ENCODE results near the gene CEMIP.

DNA sequence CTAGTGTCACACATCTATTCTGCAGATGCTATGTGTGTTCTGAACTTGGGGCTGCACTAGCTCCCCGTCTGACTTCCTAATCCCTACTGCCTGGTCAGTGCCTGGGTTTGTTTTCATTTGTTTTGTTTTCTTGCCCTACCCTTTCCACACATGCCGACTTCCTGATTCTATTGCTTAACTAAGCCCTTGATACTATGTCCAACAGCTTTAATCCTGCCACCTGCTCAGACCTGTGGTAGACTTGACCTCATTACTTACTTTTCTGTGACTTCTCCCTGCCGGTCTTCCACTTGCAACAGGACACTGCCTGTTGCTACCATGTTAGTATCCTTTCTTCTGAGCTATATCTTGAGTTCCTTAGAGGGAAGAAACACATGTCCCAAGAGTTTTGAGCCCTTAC, 39.3 kb upstream of the CEMIP start:
- TF ChIP-seq, protein P1, sequence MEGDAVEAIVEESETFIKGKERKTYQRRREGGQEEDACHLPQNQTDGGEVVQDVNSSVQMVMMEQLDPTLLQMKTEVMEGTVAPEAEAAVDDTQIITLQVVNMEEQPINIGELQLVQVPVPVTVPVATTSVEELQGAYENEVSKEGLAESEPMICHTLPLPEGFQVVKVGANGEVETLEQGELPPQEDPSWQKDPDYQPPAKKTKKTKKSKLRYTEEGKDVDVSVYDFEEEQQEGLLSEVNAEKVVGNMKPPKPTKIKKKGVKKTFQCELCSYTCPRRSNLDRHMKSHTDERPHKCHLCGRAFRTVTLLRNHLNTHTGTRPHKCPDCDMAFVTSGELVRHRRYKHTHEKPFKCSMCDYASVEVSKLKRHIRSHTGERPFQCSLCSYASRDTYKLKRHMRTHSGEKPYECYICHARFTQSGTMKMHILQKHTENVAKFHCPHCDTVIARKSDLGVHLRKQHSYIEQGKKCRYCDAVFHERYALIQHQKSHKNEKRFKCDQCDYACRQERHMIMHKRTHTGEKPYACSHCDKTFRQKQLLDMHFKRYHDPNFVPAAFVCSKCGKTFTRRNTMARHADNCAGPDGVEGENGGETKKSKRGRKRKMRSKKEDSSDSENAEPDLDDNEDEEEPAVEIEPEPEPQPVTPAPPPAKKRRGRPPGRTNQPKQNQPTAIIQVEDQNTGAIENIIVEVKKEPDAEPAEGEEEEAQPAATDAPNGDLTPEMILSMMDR (IDR thresholded peaks at IDR 0.05; ENCODE audit: insufficient read depth, low read length): no peak
- TF ChIP-seq POLR2AphosphoS5 (IDR thresholded peaks at IDR 0.05; ENCODE audit: low read depth) (no peak), GABPA (IDR thresholded peaks at IDR 0.05; ENCODE audit: low read depth) (no peak), SPI1 (IDR thresholded peaks at IDR 0.05; ENCODE audit: borderline replicate concordance, low read depth) (no peak)
- TF ChIP-seq, protein P2, sequence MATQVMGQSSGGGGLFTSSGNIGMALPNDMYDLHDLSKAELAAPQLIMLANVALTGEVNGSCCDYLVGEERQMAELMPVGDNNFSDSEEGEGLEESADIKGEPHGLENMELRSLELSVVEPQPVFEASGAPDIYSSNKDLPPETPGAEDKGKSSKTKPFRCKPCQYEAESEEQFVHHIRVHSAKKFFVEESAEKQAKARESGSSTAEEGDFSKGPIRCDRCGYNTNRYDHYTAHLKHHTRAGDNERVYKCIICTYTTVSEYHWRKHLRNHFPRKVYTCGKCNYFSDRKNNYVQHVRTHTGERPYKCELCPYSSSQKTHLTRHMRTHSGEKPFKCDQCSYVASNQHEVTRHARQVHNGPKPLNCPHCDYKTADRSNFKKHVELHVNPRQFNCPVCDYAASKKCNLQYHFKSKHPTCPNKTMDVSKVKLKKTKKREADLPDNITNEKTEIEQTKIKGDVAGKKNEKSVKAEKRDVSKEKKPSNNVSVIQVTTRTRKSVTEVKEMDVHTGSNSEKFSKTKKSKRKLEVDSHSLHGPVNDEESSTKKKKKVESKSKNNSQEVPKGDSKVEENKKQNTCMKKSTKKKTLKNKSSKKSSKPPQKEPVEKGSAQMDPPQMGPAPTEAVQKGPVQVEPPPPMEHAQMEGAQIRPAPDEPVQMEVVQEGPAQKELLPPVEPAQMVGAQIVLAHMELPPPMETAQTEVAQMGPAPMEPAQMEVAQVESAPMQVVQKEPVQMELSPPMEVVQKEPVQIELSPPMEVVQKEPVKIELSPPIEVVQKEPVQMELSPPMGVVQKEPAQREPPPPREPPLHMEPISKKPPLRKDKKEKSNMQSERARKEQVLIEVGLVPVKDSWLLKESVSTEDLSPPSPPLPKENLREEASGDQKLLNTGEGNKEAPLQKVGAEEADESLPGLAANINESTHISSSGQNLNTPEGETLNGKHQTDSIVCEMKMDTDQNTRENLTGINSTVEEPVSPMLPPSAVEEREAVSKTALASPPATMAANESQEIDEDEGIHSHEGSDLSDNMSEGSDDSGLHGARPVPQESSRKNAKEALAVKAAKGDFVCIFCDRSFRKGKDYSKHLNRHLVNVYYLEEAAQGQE (IDR thresholded peaks at IDR 0.05; ENCODE audit: insufficient replicate concordance, low read depth): no peak

Data from HL-60 (cell line).